CD8-positive, alpha-beta memory T cell (primary cell): ENCODE measurements around the gene XKR3. TPM values are rescaled to one million over a fixed set of nuclear protein-coding genes. Genes with fewer than 3 reads are reported as not detected.
"Not testable (repeated sequence)": the region's sequence is repeated elsewhere in the genome, so short reads cannot be mapped to it uniquely, and the experiment has no call there.

Experiments
- CTCF ChIA-PET: fragments of 350-600 bp; sonication (Branson Sonifier 250); formaldehyde crosslinking; loops from one replicate; lab custom pipeline; 2021; ENCODE audit warnings: antibody characterized with exemption; lab: Charles Lee
- POLR2A ChIA-PET: fragments of 350-600 bp; sonication (Branson Sonifier 250); formaldehyde crosslinking; loops from one replicate; lab custom pipeline; 2021; ENCODE audit warnings: antibody characterized with exemption; lab: Charles Lee
- DNase-seq, 5 donors: peaks; one replicate each; pipeline versions ENCODE4 v3.0.0 to v3.0.0-alpha.2; 2020 to 2022; ENCODE audit warnings: mixed read lengths in 1 of 5
- H3K27ac ChIP-seq: one replicate; pipeline ENCODE4 v1.7.0; 2013; ENCODE audit warnings: low read depth, mild to moderate bottlenecking, low read length, moderate library complexity
- H3K27me3 ChIP-seq: 2 replicates; pipeline ENCODE4 v1.7.0; 2013; ENCODE audit warnings: low read length, mild to moderate bottlenecking; ENCODE audit not compliant: insufficient read depth, poor library complexity, severe bottlenecking
- H3K36me3 ChIP-seq: 2 replicates; pipeline ENCODE4 v1.7.0; 2013; ENCODE audit warnings: mild to moderate bottlenecking, low read length, moderate library complexity; ENCODE audit not compliant: insufficient read depth
- H3K4me1 ChIP-seq: 2 replicates; pipeline ENCODE4 v1.7.0; 2013; ENCODE audit warnings: mild to moderate bottlenecking, low read length, moderate library complexity; ENCODE audit not compliant: insufficient read depth
- H3K4me3 ChIP-seq: 2 replicates; pipeline ENCODE4 v1.7.0; 2013; ENCODE audit warnings: mild to moderate bottlenecking, low read length
- H3K9me3 ChIP-seq: 2 replicates; pipeline ENCODE4 v1.7.0; 2013; ENCODE audit warnings: mild to moderate bottlenecking, low read length
- H3K27ac Mint-ChIP-seq, 8 donors: one replicate each; pipeline ENCODE4 v1.8.0; 2020 to 2021; ENCODE audit warnings: mixed read lengths in 8 of 8, mild to moderate bottlenecking in 6 of 8, inconsistent platforms in 3 of 8, moderate library complexity in 3 of 8
- H3K27me3 Mint-ChIP-seq, 2 donors: one replicate each; pipeline ENCODE4 v1.8.0; 2020 to 2021; ENCODE audit warnings: mixed read lengths in 2 of 2, mild to moderate bottlenecking in 1 of 2, moderate library complexity in 1 of 2
- H3K36me3 Mint-ChIP-seq, 3 donors: one replicate each; pipeline ENCODE4 v1.8.0; 2020 to 2021; ENCODE audit warnings: mixed read lengths in 3 of 3, inconsistent platforms in 1 of 3, mild to moderate bottlenecking in 1 of 3
- H3K4me1 Mint-ChIP-seq, 3 donors: one replicate each; pipeline ENCODE4 v1.8.0; 2020 to 2021; ENCODE audit warnings: mixed read lengths in 3 of 3, inconsistent platforms in 1 of 3, mild to moderate bottlenecking in 1 of 3
- H3K4me3 Mint-ChIP-seq, 7 donors: one replicate each; pipeline ENCODE4 v1.8.0; 2020 to 2021; ENCODE audit warnings: mixed read lengths in 7 of 7, mild to moderate bottlenecking in 6 of 7, moderate library complexity in 4 of 7, inconsistent platforms in 2 of 7
- H3K9me3 Mint-ChIP-seq, 5 donors: one replicate each; pipeline ENCODE4 v1.8.0; 2020 to 2022; ENCODE audit warnings: mixed read lengths in 5 of 5, mild to moderate bottlenecking in 3 of 5, moderate library complexity in 2 of 5, inconsistent platforms in 1 of 5
- polyA plus RNA-seq: library from polyadenylated mRNA; unstranded; fragments of 300-500 nt; fragmentation: Illumina TruSeq; gene quantifications from one replicate; pipeline ENCODE4 v1.2.3, GENCODE V29; 2021
- total RNA-seq, 2 experiments: library from RNA; stranded (reverse); gene quantifications; one replicate each; pipeline ENCODE4 v1.2.3, GENCODE V29; 2021

XKR3 gene
- total and polyA plus RNA-seq, 3 experiments from 2014 or later = not detected

GRCh38 chr22:16783453-16783852 is 41.8 kb downstream of the XKR3 start:
- Histone ChIP-seq H3K27me3 (no peaks in the 10 kb centered on the region), H3K9me3 (no peaks in the 10 kb centered on the region), H3K36me3 (no peaks in the 10 kb centered on the region), H3K4me1 (no peaks in the 10 kb centered on the region), H3K27ac (no peak overlapping the region), H3K4me3 (no peak overlapping the region)
- DNase-seq = no peak
- CTCF ChIA-PET = no interaction called here
- Mint-ChIP-seq H3K9me3 (peaks cover 0 to 2% (median 0%) of the 10 kb centered on the region in 5 donors), H3K4me3 (no peak overlapping the region), H3K36me3 (peaks cover 0 to 3% (median 0%) of the 10 kb centered on the region in 3 donors), H3K4me1 (no peaks in the 10 kb centered on the region), H3K27ac (no peak overlapping the region), H3K27me3 (peaks cover 0 to 7% of the 10 kb centered on the region in 2 donors)
- POLR2A ChIA-PET = no interaction called here

DNA sequence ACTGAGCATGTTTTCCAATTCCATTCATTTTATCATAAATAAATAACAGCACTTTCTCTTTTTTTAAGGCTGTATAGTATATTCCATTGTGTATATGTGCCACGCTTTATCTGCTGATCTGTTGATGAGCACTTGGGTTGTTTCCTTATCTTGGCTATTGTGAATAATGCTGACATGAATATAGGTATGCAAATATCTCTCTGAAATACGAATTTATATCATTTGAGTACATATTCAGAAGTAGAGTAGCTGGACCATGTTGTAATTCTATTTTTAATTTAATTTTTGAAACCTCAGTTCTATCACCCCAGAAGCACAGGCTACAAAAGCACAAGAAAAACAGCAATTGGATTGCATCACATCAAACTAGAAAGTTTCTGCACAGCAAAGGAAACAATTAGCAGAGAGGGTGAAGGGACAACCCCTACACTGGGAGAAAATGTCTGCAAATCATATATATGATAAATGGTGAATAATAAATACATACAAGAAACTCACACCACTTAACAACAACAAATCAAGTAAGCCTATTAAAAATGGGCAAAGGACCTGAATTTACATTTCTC is 43.4 kb downstream of the XKR3 start:
- no peak for DNase-seq
- ChIA-PET POLR2A (no interaction called here), CTCF (no interaction called here)
- H3K4me1 ChIP-seq = no peaks in the 10 kb centered on the region
- no peak overlapping the region for H3K27ac ChIP-seq
- Mint-ChIP-seq H3K36me3 (peaks cover 0 to 3% (median 0%) of the 10 kb centered on the region in 3 donors), H3K27me3 (peaks cover 0 to 12% of the 10 kb centered on the region in 2 donors), H3K27ac (no peak overlapping the region), H3K9me3 (peaks cover 0 to 4% (median 0%) of the 10 kb centered on the region in 5 donors), H3K4me1 (no peaks in the 10 kb centered on the region), H3K4me3 (no peak overlapping the region)
- H3K9me3 ChIP-seq = no peaks in the 10 kb centered on the region
- no peak overlapping the region for H3K4me3 ChIP-seq
- no peaks in the 10 kb centered on the region for H3K36me3 ChIP-seq
- no peaks in the 10 kb centered on the region for H3K27me3 ChIP-seq

DNA sequence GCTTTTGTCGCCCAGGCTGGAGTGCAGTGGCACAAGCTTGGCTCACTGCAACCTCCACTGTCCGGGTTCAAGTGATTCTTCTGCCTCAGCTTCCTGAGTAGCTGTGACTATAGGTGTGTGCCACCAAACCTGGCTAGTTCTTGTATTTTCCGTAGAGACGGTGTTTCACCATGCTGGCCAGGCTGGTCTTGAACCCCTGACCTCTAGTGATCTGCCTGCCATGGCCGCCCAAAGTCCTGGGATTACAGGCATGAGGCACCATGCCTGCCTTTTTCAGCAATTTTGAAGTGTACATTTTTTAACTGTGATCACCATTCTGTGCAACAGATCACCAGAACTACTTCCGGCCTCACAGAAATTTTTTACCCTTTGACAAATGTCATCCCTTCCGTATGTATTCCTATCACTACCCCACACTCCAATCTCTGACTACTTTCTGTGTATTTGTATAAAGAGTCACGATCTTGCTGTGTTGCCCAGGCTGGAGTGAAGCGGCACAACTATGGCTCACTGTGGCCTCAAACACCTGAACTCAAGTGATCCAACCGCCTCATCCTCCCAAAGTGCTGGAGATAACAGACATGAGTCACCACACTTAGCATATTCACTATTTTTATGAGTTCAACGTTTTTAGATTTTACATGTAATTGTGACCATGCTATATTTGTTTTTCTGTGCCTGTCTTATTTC is 44.0 kb downstream of the XKR3 start:
- Mint-ChIP-seq H3K9me3 (peaks cover 2 to 4% (median 2%) of the 10 kb centered on the region in 5 donors), H3K36me3 (peaks cover 0 to 3% (median 0%) of the 10 kb centered on the region in 3 donors), H3K4me1 (no peaks in the 10 kb centered on the region), H3K4me3 (no peak overlapping the region), H3K27ac (no peak overlapping the region), H3K27me3 (peaks cover 0 to 12% of the 10 kb centered on the region in 2 donors)
- DNase-seq = no peak
- Histone ChIP-seq H3K36me3 (no peaks in the 10 kb centered on the region), H3K9me3 (no peaks in the 10 kb centered on the region), H3K27ac (no peak overlapping the region), H3K4me3 (no peak overlapping the region), H3K27me3 (no peaks in the 10 kb centered on the region), H3K4me1 (no peaks in the 10 kb centered on the region)
- POLR2A ChIA-PET = no interaction called here
- CTCF ChIA-PET = no interaction called here

GRCh38 chr22:16777284-16777924 is 47.8 kb downstream of the XKR3 start:
- peaks cover 0 to 3% (median 0%) of the 10 kb centered on the region in 3 donors for H3K36me3 Mint-ChIP-seq
- H3K27ac ChIP-seq = no peak overlapping the region
- no peaks in the 10 kb centered on the region for H3K4me1 ChIP-seq
- no peaks in the 10 kb centered on the region for H3K36me3 ChIP-seq
- ChIA-PET CTCF (no interaction called here), POLR2A (no interaction called here)
- no peaks in the 10 kb centered on the region for H3K4me1 Mint-ChIP-seq
- no peaks in the 10 kb centered on the region for H3K9me3 ChIP-seq
- no peaks in the 10 kb centered on the region for H3K27me3 ChIP-seq
- H3K4me3 ChIP-seq = no peak overlapping the region
- H3K4me3 Mint-ChIP-seq = no peak overlapping the region
- no peak overlapping the region for H3K27ac Mint-ChIP-seq
- H3K27me3 Mint-ChIP-seq = peaks cover 0 to 9% of the 10 kb centered on the region in 2 donors
- DNase-seq = no peak
- peaks cover 7 to 22% (median 17%) of the 10 kb centered on the region in 5 donors for H3K9me3 Mint-ChIP-seq

DNA sequence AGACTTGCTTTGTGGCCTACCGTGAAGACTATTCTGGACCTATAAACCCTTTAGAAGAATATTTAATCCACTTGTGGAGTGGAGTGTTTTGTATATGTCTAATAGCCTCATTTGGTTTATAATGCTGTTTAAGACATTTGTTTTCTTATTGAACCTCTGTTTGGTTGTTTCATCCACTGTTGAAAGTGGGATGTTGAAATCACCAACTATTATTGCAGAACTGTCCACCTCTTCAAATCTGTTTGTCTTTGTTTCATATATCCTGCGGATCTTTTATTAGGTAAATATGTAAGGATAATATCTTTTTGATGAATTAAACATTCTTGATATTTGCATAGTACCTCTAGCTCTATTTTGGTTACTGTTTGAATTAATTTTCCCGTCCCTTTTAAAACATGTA is 49.1 kb downstream of the XKR3 start:
- CTCF ChIA-PET = no interaction called here
- H3K36me3 Mint-ChIP-seq = no peaks in the 10 kb centered on the region
- no peaks in the 10 kb centered on the region for H3K27me3 ChIP-seq
- H3K4me3 ChIP-seq = no peak overlapping the region
- H3K9me3 ChIP-seq = no peaks in the 10 kb centered on the region
- no peak overlapping the region for H3K4me3 Mint-ChIP-seq
- no peaks in the 10 kb centered on the region for H3K4me1 Mint-ChIP-seq
- H3K27me3 Mint-ChIP-seq = peaks cover 0 to 4% of the 10 kb centered on the region in 2 donors
- no peak overlapping the region for H3K27ac ChIP-seq
- no peaks in the 10 kb centered on the region for H3K36me3 ChIP-seq
- no peaks in the 10 kb centered on the region for H3K4me1 ChIP-seq
- POLR2A ChIA-PET = no interaction called here
- no peak overlapping the region for H3K27ac Mint-ChIP-seq
- peaks cover 9 to 26% (median 17%) of the 10 kb centered on the region in 5 donors for H3K9me3 Mint-ChIP-seq
- no peak for DNase-seq

DNA sequence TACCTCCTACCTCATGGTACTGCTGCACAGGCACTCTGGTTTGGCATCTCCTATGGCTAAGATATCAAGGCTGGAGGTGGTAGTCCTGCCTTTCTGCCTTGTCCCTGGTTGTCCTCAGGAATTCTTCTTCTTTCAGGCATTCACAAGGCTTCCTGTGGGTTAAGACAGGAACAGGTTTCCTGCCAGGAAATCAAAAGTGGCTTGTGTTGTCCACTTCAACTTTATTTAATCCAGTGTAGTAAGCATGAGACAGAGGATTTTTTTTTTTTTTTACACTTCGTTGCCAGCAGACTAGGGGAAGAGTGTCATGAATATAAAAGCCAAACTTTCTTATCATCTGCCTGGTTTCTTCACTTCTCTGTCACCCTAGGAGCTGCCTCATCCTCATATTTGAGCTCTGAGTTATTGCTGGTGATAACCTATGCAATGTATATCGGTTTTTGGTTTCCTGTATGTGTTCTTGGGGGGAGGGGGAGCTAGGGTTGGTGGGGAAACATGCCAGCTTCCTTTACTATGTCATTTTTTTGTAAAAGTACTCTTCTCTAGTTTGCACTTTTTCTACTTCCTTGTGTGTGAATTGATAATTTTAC is 50.2 kb downstream of the XKR3 start:
- Mint-ChIP-seq H3K27me3 (peaks cover 0 to 4% of the 10 kb centered on the region in 2 donors), H3K36me3 (no peaks in the 10 kb centered on the region), H3K4me3 (no peak overlapping the region), H3K9me3 (peaks cover 10 to 26% (median 17%) of the 10 kb centered on the region in 5 donors), H3K27ac (no peak overlapping the region), H3K4me1 (no peaks in the 10 kb centered on the region)
- Histone ChIP-seq H3K4me1 (no peaks in the 10 kb centered on the region), H3K27me3 (no peaks in the 10 kb centered on the region), H3K27ac (no peak overlapping the region), H3K36me3 (no peaks in the 10 kb centered on the region), H3K4me3 (no peak overlapping the region), H3K9me3 (no peaks in the 10 kb centered on the region)
- DNase-seq = no peak
- CTCF ChIA-PET = no interaction called here
- POLR2A ChIA-PET = no interaction called here

DNA sequence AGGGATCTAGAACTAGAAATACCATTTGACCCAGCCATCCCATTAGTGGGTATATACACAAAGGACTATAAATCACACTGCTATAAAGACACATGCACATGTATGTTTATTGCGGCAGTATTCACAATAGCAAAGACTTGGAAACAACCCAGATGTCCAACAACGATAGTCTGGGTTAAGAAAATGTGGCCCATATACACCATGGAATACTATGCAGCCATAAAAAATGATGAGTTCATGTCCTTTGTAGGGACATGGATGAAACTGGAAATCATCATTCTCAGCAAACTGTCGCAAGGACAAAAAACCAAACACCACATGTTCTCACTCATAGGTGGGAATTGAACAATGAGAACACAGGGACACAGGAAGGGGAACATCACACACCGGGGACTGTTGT is 53.6 kb downstream of the XKR3 start:
- CTCF ChIA-PET, H3K4me1 Mint-ChIP-seq, H3K9me3 ChIP-seq, DNase-seq, POLR2A ChIA-PET, H3K36me3 ChIP-seq, H3K27ac Mint-ChIP-seq, H3K4me3 ChIP-seq, H3K4me1 ChIP-seq, H3K4me3 Mint-ChIP-seq, H3K27me3 Mint-ChIP-seq, H3K27ac ChIP-seq, H3K36me3 Mint-ChIP-seq, H3K27me3 ChIP-seq: not testable (repeated sequence)
- peaks cover 10 to 27% (median 21%) of the 10 kb centered on the region in 5 donors for H3K9me3 Mint-ChIP-seq

DNA sequence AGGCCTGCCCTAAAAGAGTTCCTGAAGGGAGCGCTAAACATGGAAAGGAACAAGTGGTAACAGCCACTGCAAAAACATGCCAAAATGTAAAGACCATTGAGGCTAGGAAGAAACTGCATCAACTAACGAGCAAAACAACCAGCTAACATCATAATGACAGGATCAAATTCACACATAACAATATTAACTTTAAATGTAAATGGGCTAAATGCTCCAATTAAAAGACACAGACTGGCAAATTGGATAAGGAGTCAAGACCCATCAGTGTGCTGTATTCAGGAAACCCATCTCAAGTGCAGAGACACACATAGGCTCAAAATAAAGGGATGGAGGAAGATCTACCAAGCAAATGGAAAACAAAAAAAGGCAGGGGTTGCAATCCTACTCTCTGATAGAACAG is 57.3 kb downstream of the XKR3 start:
- POLR2A ChIA-PET = not testable (repeated sequence)

More for the DNA sequence above, 57.3 kb downstream of the XKR3 start:
- H3K27ac ChIP-seq, H3K36me3 ChIP-seq, H3K36me3 Mint-ChIP-seq, H3K27ac Mint-ChIP-seq, H3K27me3 Mint-ChIP-seq, H3K4me3 Mint-ChIP-seq, DNase-seq, H3K27me3 ChIP-seq, H3K4me1 Mint-ChIP-seq, H3K4me1 ChIP-seq, CTCF ChIA-PET, H3K9me3 ChIP-seq, H3K4me3 ChIP-seq: not testable (repeated sequence)
- peaks cover 7 to 22% (median 12%) of the 10 kb centered on the region in 5 donors for H3K9me3 Mint-ChIP-seq
